Measurements from ENCODE around the gene OPN1MW.

- TF ChIP-seq POLR2A (IDR thresholded peaks at IDR 0.05) (no peak), CTCF (IDR thresholded peaks at IDR 0.05) (no peak)
These were observed 40.0 kb upstream of the OPN1MW start for GRCh38 chrX:154142386-154142785.

Data from lower leg skin (tissue), 3 donors.